GM12878 (cell line): ENCODE data around the gene ZACN. TPM values are rescaled to one million over a fixed set of nuclear protein-coding genes. Genes with fewer than 3 reads are reported as not detected.
A peak's percentile ranks its signal among the peaks of the same experiment; 100 is the strongest.

Source experiments
- ASH2L ChIP-seq: fragments of 300-600, 200-600 bp; sonication (generic); IDR thresholded peaks from 2 replicates; pipeline ENCODE4 v1.6.1; 2017; ENCODE audit warnings: low read depth, mild to moderate bottlenecking, borderline replicate concordance
- CEBPB ChIP-seq, 2 experiments: fragments of 150-350 bp in 1 of 2; IDR thresholded peaks; 2 replicates each; pipeline ENCODE4 v1.6.1; 2012 to 2014; ENCODE audit warnings: low read depth in 2 of 2, low read length in 2 of 2, borderline replicate concordance in 1 of 2, inconsistent platforms in 1 of 2
- HDGF ChIP-seq: fragments of 450-650 bp; IDR thresholded peaks from 2 replicates; pipeline ENCODE4 v1.6.1; 2016; ENCODE audit warnings: antibody characterized with exemption
- IRF3 ChIP-seq: fragments of 450-650 bp; IDR thresholded peaks from 2 replicates; pipeline ENCODE4 v1.6.1; 2014; ENCODE audit warnings: mild to moderate bottlenecking
- KLF5 ChIP-seq: fragments of 450-650 bp; IDR thresholded peaks from 2 replicates; pipeline ENCODE4 v1.6.1; 2014; ENCODE audit warnings: mild to moderate bottlenecking; ENCODE audit not compliant: partially characterized antibody
- MTA2 ChIP-seq: fragments of 450-650 bp; IDR thresholded peaks from 2 replicates; pipeline ENCODE4 v1.6.1; 2016; ENCODE audit warnings: low read depth, mild to moderate bottlenecking, moderate library complexity
- NR2C2 ChIP-seq: IDR thresholded peaks from 2 replicates; pipeline ENCODE4 v1.6.1; 2011; ENCODE audit warnings: borderline replicate concordance, low read depth; ENCODE audit not compliant: control insufficient read depth, insufficient read length
- PAX5 ChIP-seq: IDR thresholded peaks from 2 replicates; pipeline ENCODE4 v1.6.1; 2011; ENCODE audit warnings: low read depth, low read length, borderline replicate concordance
- PBX3 ChIP-seq: IDR thresholded peaks from 2 replicates; pipeline ENCODE4 v1.6.1; 2011; ENCODE audit warnings: mild to moderate bottlenecking, low read depth, low read length, moderate library complexity; ENCODE audit not compliant: insufficient replicate concordance
- POLR2AphosphoS2 ChIP-seq: IDR thresholded peaks from 2 replicates; pipeline ENCODE4 v1.6.1; 2011; ENCODE audit warnings: low read depth, mild to moderate bottlenecking, low read length, improper control_type of control experiment, moderate library complexity
- PRDM15 ChIP-seq: fragments of 450-650 bp; formaldehyde crosslinking; IDR thresholded peaks from 2 replicates; pipeline ENCODE4 v1.4.0; 2020; ENCODE audit warnings: mild to moderate bottlenecking, moderate library complexity
- RAD21 ChIP-seq: IDR thresholded peaks from 2 replicates; pipeline ENCODE4 v1.6.1; 2011; ENCODE audit warnings: mild to moderate bottlenecking, low read depth, low read length, moderate library complexity; ENCODE audit not compliant: insufficient read depth
- RB1 ChIP-seq: fragments of 450-650 bp; formaldehyde crosslinking; IDR thresholded peaks from 2 replicates; pipeline ENCODE4 v1.6.1; 2017; ENCODE audit warnings: mild to moderate bottlenecking, borderline replicate concordance
- REST ChIP-seq: IDR thresholded peaks from 2 replicates; pipeline ENCODE4 v1.6.1; 2012; ENCODE audit warnings: mild to moderate bottlenecking, low read depth, low read length
- TAF1 ChIP-seq: IDR thresholded peaks from 2 replicates; pipeline ENCODE4 v1.6.1; 2011; ENCODE audit warnings: mild to moderate bottlenecking, low read depth, low read length, borderline replicate concordance
- USF1 ChIP-seq: IDR thresholded peaks from 2 replicates; pipeline ENCODE4 v1.6.1; 2011; ENCODE audit warnings: borderline replicate concordance, low read depth, mild to moderate bottlenecking, moderate library complexity, mixed read lengths, low read length; ENCODE audit not compliant: insufficient read depth; ENCODE audit errors: extremely low read length
- WRNIP1 ChIP-seq: IDR thresholded peaks from 2 replicates; pipeline ENCODE4 v1.6.1; 2011; ENCODE audit warnings: low read depth, low read length, improper control_type of control experiment, borderline replicate concordance
- ZNF217 ChIP-seq: fragments of 450-650 bp; IDR thresholded peaks from 2 replicates; pipeline ENCODE4 v1.6.1; 2017; ENCODE audit warnings: antibody characterized with exemption, mild to moderate bottlenecking
- polyA plus RNA-seq, 11 experiments: library from polyadenylated mRNA; depleted of rRNA in 4 of 11; unstranded in 6 of 11; stranded (reverse) in 5 of 11; fragments of >200 nt; fragmentation: Nextera tagmentation in 4 of 11; fragmentation: Illumina TruSeq in 1 of 11; extraction: Ambion mirVana in 4 of 11; extraction: Trizol in 1 of 11; gene quantifications; 1 replicate in 1 of 11; 2 replicates in 10 of 11; pipeline versions ENCODE4 v1.2.1 to v1.2.3, GENCODE V29; 2011 to 2016; ENCODE audit warnings: inconsistent platforms in 2 of 11, missing spikeins in 2 of 11, low read depth in 1 of 11
- total RNA-seq, 4 experiments: library from RNA; depleted of rRNA in 3 of 4; stranded (reverse); fragments of >200 nt in 3 of 4; fragmentation: Illumina TruSeq in 1 of 4; extraction: Trizol in 1 of 4; gene quantifications; 2 replicates each; pipeline versions ENCODE4 v1.2.1 to v1.2.3, GENCODE V29; 2013 to 2021

ZACN gene
- total and polyA plus RNA-seq, 10 of the 15 experiments (the other 5 are each of a cell fraction or from before 2014, with no cell fraction given) = 0.06 to 11.3 (median 0.47) TPM; not detected in 2

- no peak; the same call in 1 of the 2 replicates for TF ChIP-seq IRF3
- peak; percentile 66; the same call in 1 of the 2 replicates for TF ChIP-seq ASH2L
- no peak for TF ChIP-seq RB1
- TF ChIP-seq KLF5 = no peak
- no peak for TF ChIP-seq REST
- TF ChIP-seq PRDM15 (CRISPR knock-in tag) = no peak
- no peak for TF ChIP-seq MTA2
- TF ChIP-seq ZNF217 = no peak
- peak; percentile 88 for TF ChIP-seq TAF1
- peak; percentile 36; the same call in 1 of the 2 replicates for TF ChIP-seq PAX5
- peak; percentile 67 for TF ChIP-seq POLR2AphosphoS2
- no peak for TF ChIP-seq RAD21
- TF ChIP-seq HDGF = no peak; the same call in 1 of the 2 replicates
- TF ChIP-seq PBX3 = no peak
- TF ChIP-seq CEBPB (IDR thresholded peaks at IDR 0.05; ENCODE audit: borderline replicate concordance in 1 of 2, low read depth in 2 of 2, low read length in 2 of 2) = no peak
- no peak for TF ChIP-seq NR2C2
- TF ChIP-seq WRNIP1 = no peak
- no peak for TF ChIP-seq USF1
Observed at GRCh38 chr17:76072148-76072858, 6.7 kb upstream of the ZACN start, which contains the start of gene SRP68 (continued).
